GM19023 (cell line): ENCODE measurements around the gene PEX5.
A peak's percentile ranks its signal among the peaks of the same experiment; 100 is the strongest.
"Not testable (repeated sequence)": the region's sequence is repeated elsewhere in the genome, so short reads cannot be mapped to it uniquely, and the experiment has no call there.

ENCODE experiments used
- ATAC-seq: cut with Tn5 transposase; IDR thresholded peaks from one replicate; pipeline ENCODE4 v1.9.1; 2021; ENCODE audit warnings: mild to moderate bottlenecking, moderate library complexity; ENCODE audit not compliant: unreplicated experiment

Gene PEX5

GRCh38 chr12:7158781-7159609 lies 30.5 kb upstream of the PEX5 start:
- ATAC-seq, result no peak

DNA sequence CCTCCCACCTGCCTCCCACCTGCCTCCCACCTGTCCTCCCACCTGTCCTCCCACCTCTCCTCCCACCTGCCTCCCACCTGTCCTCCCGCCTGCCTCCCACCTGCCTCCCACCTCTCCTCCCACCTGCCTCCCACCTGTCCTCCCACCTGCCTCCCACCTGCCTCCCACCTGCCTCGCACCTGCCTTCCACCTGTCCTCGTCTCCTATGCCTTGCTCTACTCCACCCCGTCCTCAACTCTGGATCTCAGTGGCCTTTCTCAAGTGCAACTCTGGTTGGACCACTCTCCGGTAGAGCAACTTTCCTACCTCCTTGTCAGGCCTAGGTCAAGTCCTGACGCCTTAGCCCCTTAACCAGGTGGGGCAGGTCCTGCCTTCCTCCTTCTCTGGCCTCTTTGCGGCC lies 29.3 kb upstream of the PEX5 start:
- ATAC-seq, result no peak

- ATAC-seq, result no peak
Measured at GRCh38 chr12:7161327-7161726, 28.2 kb upstream of the PEX5 start.

GRCh38 chr12:7161811-7162210 lies 27.7 kb upstream of the PEX5 start:
- ATAC-seq, result no peak

DNA sequence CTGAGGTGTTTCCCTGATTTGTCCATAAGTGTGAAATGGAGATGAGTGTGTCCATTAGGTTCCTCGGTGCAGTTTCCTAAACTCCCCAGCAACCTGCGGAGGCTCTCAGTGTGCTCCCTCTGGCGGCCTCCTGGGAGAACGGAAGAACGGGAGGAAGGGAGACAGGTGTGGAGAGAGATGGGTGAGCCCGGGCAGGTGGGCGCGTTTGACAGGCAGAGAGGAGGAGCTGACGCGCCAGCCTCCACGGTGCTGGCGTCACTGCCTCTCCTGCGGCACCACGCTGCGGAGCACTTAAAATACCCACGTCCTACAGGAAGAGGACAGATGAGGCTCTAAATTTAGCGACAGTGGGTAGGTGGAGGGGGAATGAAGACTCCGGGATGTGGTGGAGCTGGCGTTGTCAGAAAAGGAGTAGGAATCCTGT lies 26.8 kb upstream of the PEX5 start:
- ATAC-seq, result no peak

DNA sequence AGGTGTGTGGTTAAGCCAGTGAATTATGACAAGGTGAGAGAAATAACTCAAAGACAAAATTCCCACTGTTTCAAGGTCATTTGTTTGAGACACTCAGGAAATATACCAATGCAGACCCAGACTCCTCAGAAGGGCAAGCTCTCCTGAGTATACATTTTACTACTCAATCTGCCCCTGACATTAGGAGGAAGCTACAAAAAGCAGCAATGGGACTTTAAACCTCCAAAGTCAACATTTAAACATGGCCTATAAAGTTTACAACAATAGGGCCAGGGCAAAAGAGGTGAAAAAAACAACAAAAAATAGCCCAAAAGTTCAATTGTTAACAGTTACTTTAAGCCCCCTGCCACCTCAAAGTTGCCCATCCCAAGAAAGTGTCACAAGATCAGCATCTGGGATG lies 19.5 kb upstream of the PEX5 start:
- no peak for ATAC-seq

DNA sequence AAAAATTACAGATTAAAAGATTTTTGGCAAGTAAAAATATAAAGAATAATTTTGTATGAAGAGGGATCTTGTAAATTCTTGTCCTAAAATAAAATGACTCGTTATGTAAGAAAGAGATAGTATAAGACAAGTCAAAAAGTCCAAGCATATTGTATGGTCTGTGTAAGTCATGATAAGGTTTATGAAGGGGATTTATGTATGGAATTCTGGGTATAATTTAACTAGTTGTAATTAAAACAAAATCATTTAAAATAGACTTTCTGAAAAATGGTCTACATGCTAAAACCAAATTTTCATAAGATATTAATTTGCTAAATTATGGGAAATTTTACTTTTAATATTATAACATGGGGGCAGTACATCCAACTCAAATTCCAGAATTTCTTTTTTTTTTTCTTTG lies 17.6 kb upstream of the PEX5 start:
- ATAC-seq, result no peak

DNA sequence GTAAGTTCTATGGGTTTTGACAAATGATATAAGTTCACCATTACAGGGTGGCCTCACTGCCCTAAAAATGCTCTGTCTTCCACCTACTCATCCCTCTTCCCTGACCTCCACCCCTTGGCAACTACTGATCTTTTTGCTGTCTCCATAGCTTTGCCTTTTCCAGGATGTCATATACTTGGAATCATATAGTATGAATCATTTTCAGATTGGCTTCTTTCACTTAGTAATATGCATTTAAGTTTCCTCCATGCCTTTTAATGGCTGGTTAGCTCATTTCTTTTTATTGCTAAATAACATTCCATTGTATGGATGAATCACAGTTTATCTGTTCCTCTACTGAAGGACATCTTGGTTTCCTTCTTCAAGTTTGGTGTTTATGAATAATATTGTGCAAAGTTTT lies 14.0 kb upstream of the PEX5 start:
- ATAC-seq, result no peak

DNA sequence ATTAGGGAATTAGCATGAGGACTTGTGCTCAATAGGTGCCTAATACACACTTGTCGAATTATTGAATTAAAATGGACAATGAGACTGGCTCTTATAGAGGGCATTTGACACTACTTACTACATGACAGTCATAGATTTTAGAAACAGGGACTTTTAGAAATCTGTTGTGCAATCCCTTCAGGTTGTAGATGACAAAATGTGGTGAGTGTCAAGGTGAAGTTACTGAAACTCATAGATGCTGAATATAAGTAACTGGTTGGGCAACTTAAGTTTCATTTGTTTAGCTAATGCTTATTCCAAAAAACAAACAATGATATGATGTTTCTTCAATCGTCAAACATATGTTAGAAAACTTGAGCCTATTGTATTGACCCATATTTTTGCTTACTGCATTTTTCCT lies 12.9 kb upstream of the PEX5 start:
- no peak for ATAC-seq

GRCh38 chr12:7178481-7178880 lies 11.0 kb upstream of the PEX5 start:
- no peak for ATAC-seq

DNA sequence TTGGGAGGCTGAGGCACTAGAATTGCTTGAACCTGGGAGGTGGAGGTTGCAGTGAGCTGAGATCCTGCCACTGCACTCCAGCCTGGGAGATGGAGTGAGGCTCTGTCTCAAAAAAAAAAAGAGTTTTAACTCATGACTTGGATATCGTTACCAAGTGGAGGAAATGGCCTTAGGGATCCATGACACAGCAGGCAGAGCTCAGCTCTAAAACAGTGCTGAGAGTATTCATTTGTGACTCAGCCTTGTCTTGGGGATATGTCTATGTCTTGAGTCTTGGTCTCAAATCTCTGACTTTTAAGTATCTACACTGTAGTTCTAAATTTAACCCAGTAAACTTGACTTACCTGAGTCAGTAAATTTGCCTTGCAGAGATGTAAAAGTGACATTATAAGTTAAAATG lies 8.8 kb upstream of the PEX5 start:
- no peak for ATAC-seq

DNA sequence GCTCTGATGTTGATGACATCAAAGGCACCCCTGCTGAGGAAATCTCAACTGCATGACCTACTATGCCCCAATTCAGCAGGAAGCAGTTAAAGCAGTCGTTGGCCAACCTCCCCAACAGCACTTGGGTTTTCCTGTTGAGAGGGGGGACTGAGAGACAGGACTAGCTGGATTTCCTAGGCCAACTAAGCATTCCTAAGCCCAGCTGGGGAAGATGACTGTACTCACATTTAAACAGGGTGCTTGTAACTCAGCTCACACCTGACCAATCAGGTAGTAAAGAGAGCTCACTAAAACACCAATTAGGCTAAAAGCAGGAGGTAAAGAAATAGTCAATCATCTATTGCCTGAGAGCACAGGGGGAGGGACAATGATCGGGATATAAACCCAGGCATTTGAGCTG lies 3.4 kb upstream of the PEX5 start:
- ATAC-seq, result not testable (repeated sequence)

- ATAC-seq, result peak; percentile 28
Measured at GRCh38 chr12:7188562-7189397, 706 bp upstream of the PEX5 start.

DNA sequence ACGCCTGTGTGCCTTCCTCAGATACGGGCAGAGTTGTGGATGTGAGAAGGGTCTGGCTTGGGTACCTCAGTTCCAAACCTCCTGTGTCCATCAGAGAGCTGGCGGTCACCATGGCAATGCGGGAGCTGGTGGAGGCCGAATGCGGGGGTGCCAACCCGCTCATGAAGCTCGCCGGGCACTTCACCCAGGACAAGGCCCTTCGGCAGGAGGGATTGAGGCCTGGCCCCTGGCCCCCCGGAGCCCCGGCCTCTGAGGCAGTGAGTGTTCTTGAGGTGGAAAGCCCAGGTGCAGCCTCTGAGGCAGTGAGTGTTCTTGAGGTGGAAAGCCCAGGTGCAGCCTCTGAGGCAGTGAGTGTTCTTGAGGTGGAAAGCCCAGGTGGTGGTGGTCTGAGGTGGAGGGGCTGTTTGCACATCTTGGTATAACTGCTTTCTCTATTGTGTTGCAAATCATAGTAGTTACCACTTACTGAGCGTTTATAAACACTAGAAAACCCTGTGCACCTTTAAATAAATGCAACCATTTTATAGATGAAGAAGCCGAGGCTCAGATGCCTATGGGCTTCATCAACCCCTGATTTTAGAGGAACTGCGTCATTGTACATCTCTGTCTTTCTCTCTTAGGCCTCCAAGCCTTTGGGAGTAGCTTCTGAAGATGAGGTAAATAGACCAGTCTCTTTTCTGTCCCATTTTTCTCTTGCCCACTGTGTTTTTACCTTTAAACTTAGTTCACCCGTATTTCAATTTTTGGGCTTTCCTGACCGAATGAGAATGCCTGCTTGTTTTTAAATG lies 976 bp downstream of the PEX5 start:
- no peak for ATAC-seq

DNA sequence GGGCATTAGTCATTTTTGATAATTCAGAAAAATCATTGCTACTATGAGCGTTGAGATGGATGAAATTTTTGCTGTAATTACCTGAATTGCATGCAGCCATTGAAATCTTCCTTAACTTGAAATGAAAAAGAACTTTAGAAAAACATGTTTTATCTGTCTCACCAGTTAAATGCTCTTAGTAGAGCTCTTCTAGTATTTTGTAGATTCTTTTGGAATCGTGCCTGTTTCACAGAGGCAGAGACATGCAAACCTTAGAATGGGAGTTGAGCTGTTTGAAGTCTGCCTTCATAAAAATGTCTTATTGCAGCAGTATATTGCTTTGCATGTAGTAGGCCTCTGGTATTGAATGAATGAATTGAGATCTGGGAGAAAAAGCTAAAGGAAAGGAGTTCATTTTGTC lies 4.2 kb downstream of the PEX5 start:
- no peak for ATAC-seq

- ATAC-seq, result no peak
Measured at GRCh38 chr12:7197841-7198240, 8.4 kb downstream of the PEX5 start.

DNA sequence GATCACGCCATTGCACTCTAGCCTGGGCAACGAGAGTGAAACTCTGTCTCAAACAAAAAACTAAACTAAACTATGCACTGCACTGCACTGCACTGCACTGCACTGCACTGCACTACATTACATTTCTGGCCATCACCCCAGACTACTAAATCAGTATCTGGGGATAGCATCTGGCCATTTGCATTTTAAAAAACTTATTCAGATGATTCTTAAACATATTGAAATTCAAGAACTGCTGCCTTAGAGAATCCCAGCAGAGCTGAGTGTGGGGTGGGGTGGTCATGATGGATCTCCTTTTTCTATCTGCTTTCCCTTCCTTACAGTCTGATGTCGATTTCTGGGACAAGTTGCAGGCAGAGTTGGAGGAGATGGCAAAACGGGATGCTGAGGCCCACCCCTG lies 13.6 kb downstream of the PEX5 start:
- ATAC-seq, result no peak

DNA sequence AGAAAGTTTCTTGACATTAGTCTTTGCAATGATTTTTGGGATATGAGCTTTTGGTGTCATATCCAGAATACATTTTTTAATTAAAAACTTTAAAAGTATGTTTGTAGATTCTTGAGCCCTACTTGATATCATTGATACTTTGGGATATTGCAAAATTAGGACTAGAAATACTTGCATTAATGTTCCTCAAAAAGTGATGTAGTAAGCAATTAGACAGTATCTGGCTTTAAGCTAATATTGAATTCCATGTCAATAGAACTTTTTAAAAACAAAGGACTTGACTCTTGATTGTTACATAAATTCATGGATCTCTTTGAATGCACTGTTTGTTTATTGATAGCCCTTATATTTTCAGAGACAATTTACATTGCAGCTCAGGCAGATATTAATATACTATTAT lies 15.6 kb downstream of the PEX5 start:
- ATAC-seq, result no peak

DNA sequence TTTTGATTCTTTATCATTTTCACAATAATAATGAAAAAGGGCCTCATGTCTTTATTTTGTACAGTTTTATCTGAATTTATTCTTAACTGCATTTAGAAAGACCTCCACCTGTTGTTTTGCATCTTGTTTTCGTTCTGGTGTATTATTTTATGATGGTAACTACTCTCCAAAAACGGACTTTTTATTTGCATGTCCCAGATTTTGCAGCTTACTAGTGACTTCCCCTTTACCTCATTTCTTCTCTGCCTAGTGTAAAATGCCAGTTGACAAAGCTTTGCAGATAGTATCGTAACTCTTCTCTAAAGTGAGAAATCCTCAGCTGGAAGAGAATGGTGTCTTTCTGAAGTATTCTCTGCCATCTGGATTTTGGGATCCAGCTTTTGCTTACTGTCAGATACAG lies 17.2 kb downstream of the PEX5 start:
- ATAC-seq, result no peak

GRCh38 chr12:7207866-7208625 lies 18.6 kb downstream of the PEX5 start:
- ATAC-seq, result no peak

DNA sequence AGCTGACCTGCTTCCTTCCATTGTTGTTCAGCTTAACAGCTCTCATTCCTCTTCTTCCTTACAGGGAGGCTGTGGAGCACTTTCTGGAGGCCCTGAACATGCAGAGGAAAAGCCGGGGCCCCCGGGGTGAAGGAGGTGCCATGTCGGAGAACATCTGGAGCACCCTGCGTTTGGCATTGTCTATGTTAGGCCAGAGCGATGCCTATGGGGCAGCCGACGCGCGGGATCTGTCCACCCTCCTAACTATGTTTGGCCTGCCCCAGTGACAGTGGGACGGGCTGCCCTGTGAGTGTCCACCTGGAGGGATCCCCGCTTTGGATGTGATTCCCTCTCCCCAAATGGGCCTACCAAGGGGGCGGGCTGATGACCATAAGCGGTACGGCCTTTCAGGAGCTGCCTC lies 20.5 kb downstream of the PEX5 start:
- ATAC-seq, result no peak
